ENCODE data around the gene UBE2L5. TPM values are rescaled to one million over a fixed set of nuclear protein-coding genes. Genes with fewer than 3 reads are reported as not detected.

Gene UBE2L5
- polyA plus RNA-seq (ENCODE audit: insufficient read length in 4 of 4): under 1 TPM; 0.26 to 0.60 (median 0.54) TPM

- DNase-seq (ENCODE audit: low read depth in 4 of 4, low spot score in 3 of 4): peak; percentile 29 to 54 (median 46)
Observed at GRCh38 chr13:30422054-30422839, at the start of gene UBE2L5. UBE2L5 (plus strand) TSS chr13:30422493; CDS start chr13:30427991, 5,498 bp downstream.

- no peak for DNase-seq (ENCODE audit: low read depth in 4 of 4, low spot score in 3 of 4)
Observed at GRCh38 chr13:30373727-30374126, 48.6 kb upstream of the UBE2L5 start.

GRCh38 chr13:30375265-30375835, 46.9 kb upstream of the UBE2L5 start:
- DNase-seq (ENCODE audit: low read depth in 4 of 4, low spot score in 3 of 4): no peak

GRCh38 chr13:30376426-30377311, 45.6 kb upstream of the UBE2L5 start:
- no peak for DNase-seq (ENCODE audit: low read depth in 4 of 4, low spot score in 3 of 4)

- no peak for DNase-seq (ENCODE audit: low read depth in 4 of 4, low spot score in 3 of 4)
Observed at GRCh38 chr13:30377312-30377685, 45.0 kb upstream of the UBE2L5 start.

- no peak for DNase-seq (ENCODE audit: low read depth in 4 of 4, low spot score in 3 of 4)
Observed at GRCh38 chr13:30378191-30378590, 44.1 kb upstream of the UBE2L5 start.

- DNase-seq (ENCODE audit: low read depth in 4 of 4, low spot score in 3 of 4): no peak
Observed at GRCh38 chr13:30381049-30381448, 41.2 kb upstream of the UBE2L5 start.

- no peak for DNase-seq (ENCODE audit: low read depth in 4 of 4, low spot score in 3 of 4)
Observed at GRCh38 chr13:30382836-30383525, 39.3 kb upstream of the UBE2L5 start.

- DNase-seq (ENCODE audit: low read depth in 4 of 4, low spot score in 3 of 4): no peak
Observed at GRCh38 chr13:30388406-30389283, 33.6 kb upstream of the UBE2L5 start.

GRCh38 chr13:30391956-30392680, 30.2 kb upstream of the UBE2L5 start:
- DNase-seq (ENCODE audit: low read depth in 4 of 4, low spot score in 3 of 4): no peak

GRCh38 chr13:30392681-30393045, 29.6 kb upstream of the UBE2L5 start:
- no peak for DNase-seq (ENCODE audit: low read depth in 4 of 4, low spot score in 3 of 4)

- DNase-seq (ENCODE audit: low read depth in 4 of 4, low spot score in 3 of 4): no peak
Observed at GRCh38 chr13:30394751-30395191, 27.5 kb upstream of the UBE2L5 start.

- peak; percentile 69 to 80 (median 76) for DNase-seq (ENCODE audit: low read depth in 4 of 4, low spot score in 3 of 4)
Observed at GRCh38 chr13:30395192-30396158, 26.8 kb upstream of the UBE2L5 start.

- DNase-seq (ENCODE audit: low read depth in 4 of 4, low spot score in 3 of 4): no peak
Observed at GRCh38 chr13:30396434-30397075, 25.7 kb upstream of the UBE2L5 start.

- no peak for DNase-seq (ENCODE audit: low read depth in 4 of 4, low spot score in 3 of 4)
Observed at GRCh38 chr13:30398601-30399072, 23.7 kb upstream of the UBE2L5 start.

- DNase-seq (ENCODE audit: low read depth in 4 of 4, low spot score in 3 of 4): no peak
Observed at GRCh38 chr13:30400376-30400775, 21.9 kb upstream of the UBE2L5 start.

- DNase-seq (ENCODE audit: low read depth in 4 of 4, low spot score in 3 of 4): no peak
Observed at GRCh38 chr13:30401347-30401746, 20.9 kb upstream of the UBE2L5 start.

Measured in left renal pelvis (tissue), 4 donors.